Activated CD4-positive, alpha-beta T cell treated with anti-CD3 and anti-CD28 coated beads, Interleukin-2, Interleukin-4, amounts not matched to agents 100 ng/mL and 50 ng/mL, durations not matched to agents 16 hours and 8 hours (primary cell): ENCODE data around the gene RASGRP2.
A peak's percentile ranks its signal among the peaks of the same experiment; 100 is the strongest.

Source experiments
- DNase-seq: peaks from one replicate; pipeline ENCODE4 v3.0.0-alpha.2; 2020; ENCODE audit warnings: low spot score

Gene RASGRP2

GRCh38 chr11:64770120-64770519 lies 26.2 kb upstream of the RASGRP2 start:
- no peak for DNase-seq

GRCh38 chr11:64769283-64769682 lies 25.3 kb upstream of the RASGRP2 start:
- no peak for DNase-seq

GRCh38 chr11:64768300-64768694 lies 24.4 kb upstream of the RASGRP2 start:
- no peak for DNase-seq

GRCh38 chr11:64767344-64768299 lies 23.7 kb upstream of the RASGRP2 start:
- DNase-seq: peak; percentile 79

- DNase-seq: no peak
Observed at GRCh38 chr11:64766881-64767280, 22.9 kb upstream of the RASGRP2 start.

GRCh38 chr11:64765851-64766665 lies 22.1 kb upstream of the RASGRP2 start:
- DNase-seq: no peak

GRCh38 chr11:64765291-64765850 lies 21.4 kb upstream of the RASGRP2 start:
- no peak for DNase-seq

GRCh38 chr11:64764753-64765152 lies 20.8 kb upstream of the RASGRP2 start:
- DNase-seq: no peak

- no peak for DNase-seq
Observed at GRCh38 chr11:64764040-64764611, 20.2 kb upstream of the RASGRP2 start.

GRCh38 chr11:64763526-64764039 lies 19.6 kb upstream of the RASGRP2 start:
- DNase-seq: no peak

GRCh38 chr11:64762674-64763525 lies 19.0 kb upstream of the RASGRP2 start:
- DNase-seq: no peak

GRCh38 chr11:64762277-64762673 lies 18.3 kb upstream of the RASGRP2 start:
- no peak for DNase-seq

- no peak for DNase-seq
Observed at GRCh38 chr11:64760759-64761420, 16.9 kb upstream of the RASGRP2 start.

GRCh38 chr11:64759722-64760719 lies 16.1 kb upstream of the RASGRP2 start, which contains the start of gene PYGM:
Gene PYGM, minus strand, starts transcription at chr11:64759974. Its CDS starts 76 bp downstream, at chr11:64759898.
- no peak for DNase-seq

- no peak for DNase-seq
Observed at GRCh38 chr11:64759131-64759721, 15.3 kb upstream of the RASGRP2 start.

GRCh38 chr11:64758330-64759079 lies 14.6 kb upstream of the RASGRP2 start:
- DNase-seq: no peak

GRCh38 chr11:64757549-64758329 lies 13.8 kb upstream of the RASGRP2 start:
- DNase-seq: no peak
